Mesodermal cell (in vitro differentiated cells): ENCODE results near the gene POLR3H.

Source experiments
- H3K27ac ChIP-seq: 2 replicates; pipeline ENCODE4 v1.7.0; 2013; ENCODE audit warnings: mild to moderate bottlenecking, low read depth, low read length, moderate library complexity; ENCODE audit not compliant: severe bottlenecking
- H3K36me3 ChIP-seq: 2 replicates; pipeline ENCODE4 v1.7.1; 2013; ENCODE audit warnings: mild to moderate bottlenecking, low read length, moderate library complexity; ENCODE audit not compliant: control insufficient read depth, insufficient read depth
- H3K4me1 ChIP-seq: one replicate; pipeline ENCODE4 v1.7.1; 2013; ENCODE audit warnings: mild to moderate bottlenecking, low read length; ENCODE audit not compliant: insufficient read depth, control insufficient read depth, poor library complexity, severe bottlenecking
- H3K4me3 ChIP-seq: 2 replicates; pipeline ENCODE4 v1.7.0; 2013; ENCODE audit warnings: low read length, control low read depth, mild to moderate bottlenecking; ENCODE audit not compliant: insufficient read depth, poor library complexity, severe bottlenecking; ENCODE audit errors: extremely low read depth
- H3K9me3 ChIP-seq: 2 replicates; pipeline ENCODE4 v1.7.1; 2013; ENCODE audit warnings: mild to moderate bottlenecking, low read length, moderate library complexity; ENCODE audit not compliant: control insufficient read depth
- WGBS, 2 experiments: methylation state at CpG; one replicate each; pipeline ENCODE4 v1.1.5; 2013; ENCODE audit warnings: missing lambda C conversion rate in 2 of 2; ENCODE audit not compliant: insufficient coverage in 2 of 2; 5-methylcytosine and 5-hydroxymethylcytosine counted together

Gene POLR3H

GRCh38 chr22:41537203-41537602 is 7.1 kb downstream of the POLR3H start:
- peaks cover 63% of the 10 kb centered on the region for H3K36me3 ChIP-seq
- WGBS, 2 experiments = 69 to 90% methylated on average over 2 to 3 of the region's 3 CpGs
- no peak overlapping the region for H3K4me3 ChIP-seq
- H3K4me1 ChIP-seq = no peaks in the 10 kb centered on the region
- no peaks in the 10 kb centered on the region for H3K9me3 ChIP-seq
- no peak overlapping the region for H3K27ac ChIP-seq

GRCh38 chr22:41535244-41535643 is 9.0 kb downstream of the POLR3H start:
- H3K27ac ChIP-seq = no peak overlapping the region
- peaks cover 74% of the 10 kb centered on the region for H3K36me3 ChIP-seq
- WGBS, 2 experiments = 88 to 90% methylated on average over 2 to 4 of the region's 5 CpGs
- no peaks in the 10 kb centered on the region for H3K4me1 ChIP-seq
- H3K9me3 ChIP-seq = no peaks in the 10 kb centered on the region
- no peak overlapping the region for H3K4me3 ChIP-seq

DNA sequence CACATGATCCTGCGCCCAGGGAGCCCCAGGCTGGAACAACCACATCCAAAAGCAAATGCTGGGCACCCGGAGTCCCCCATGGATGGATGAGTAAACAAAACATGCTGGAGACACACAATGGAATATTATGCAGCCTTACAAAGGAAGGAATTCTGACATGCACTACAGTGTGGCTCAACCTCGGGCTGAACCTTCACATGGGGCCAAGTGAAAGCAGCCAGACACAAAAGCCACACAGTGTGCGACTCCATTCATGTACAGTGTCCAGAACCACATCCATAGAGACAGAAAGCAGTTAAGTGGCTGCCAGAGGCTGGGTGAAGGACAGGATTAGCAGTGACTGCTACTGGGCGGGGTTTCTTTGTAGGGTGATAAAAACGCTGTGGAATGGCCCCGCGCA is 10.1 kb downstream of the POLR3H start:
- WGBS, 2 experiments = 96 to 97% methylated on average over 7 of the region's 8 CpGs
- Histone ChIP-seq H3K36me3 (peaks cover 74% of the 10 kb centered on the region), H3K9me3 (no peaks in the 10 kb centered on the region)

GRCh38 chr22:41532908-41533825 is 11.1 kb downstream of the POLR3H start:
- 60 to 66% methylated on average over 19 of the region's 19 CpGs for WGBS, 2 experiments
- Histone ChIP-seq H3K36me3 (peaks cover 68% of the 10 kb centered on the region), H3K4me3 (no peak overlapping the region), H3K4me1 (no peaks in the 10 kb centered on the region), H3K27ac (no peak overlapping the region), H3K9me3 (no peaks in the 10 kb centered on the region)

More for the DNA sequence above, 10.1 kb downstream of the POLR3H start:
- Histone ChIP-seq H3K4me1 (no peaks in the 10 kb centered on the region), H3K27ac (no peak overlapping the region), H3K4me3 (no peak overlapping the region)

DNA sequence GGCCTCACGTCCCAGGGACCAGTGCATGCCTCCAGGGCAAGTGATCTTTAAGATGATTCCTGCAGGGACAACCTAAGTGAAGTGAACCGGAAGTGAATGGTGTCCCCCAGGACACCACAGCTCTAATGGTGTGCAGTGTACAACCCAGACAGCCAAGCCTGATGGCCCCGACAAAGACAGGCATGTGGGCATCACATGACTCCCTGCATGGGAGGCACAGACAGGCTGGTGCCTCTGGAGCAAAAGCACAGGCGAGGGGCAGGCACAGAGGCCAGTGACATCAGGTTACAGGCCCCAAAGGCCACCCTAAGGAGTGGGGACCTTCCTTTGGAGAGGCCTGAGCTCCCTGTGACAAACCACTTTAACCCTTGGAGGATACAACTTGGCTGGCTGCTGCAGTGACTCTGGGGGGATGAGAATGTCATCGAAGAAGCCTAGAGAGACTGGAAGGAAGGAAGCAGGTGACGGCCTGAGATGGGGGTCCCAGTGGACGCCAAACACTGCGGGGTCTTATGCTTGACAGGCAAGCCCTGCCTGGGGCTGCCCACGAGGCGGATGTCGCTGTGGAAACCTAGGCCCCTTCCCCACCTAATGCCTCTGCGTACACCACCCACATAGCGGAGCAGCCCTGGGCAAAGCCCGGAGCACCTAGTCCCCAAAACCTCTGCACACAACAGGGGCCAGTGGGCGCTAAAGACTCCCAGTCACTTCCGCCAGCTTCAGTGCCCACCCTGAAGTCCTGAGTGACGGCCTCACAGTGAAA is 12.4 kb downstream of the POLR3H start:
- no peak overlapping the region for H3K27ac ChIP-seq
- 94 to 95% methylated on average over 14 to 17 of the region's 17 CpGs for WGBS, 2 experiments
- no peaks in the 10 kb centered on the region for H3K9me3 ChIP-seq
- peaks cover 71% of the 10 kb centered on the region for H3K36me3 ChIP-seq
- no peak overlapping the region for H3K4me3 ChIP-seq
- no peaks in the 10 kb centered on the region for H3K4me1 ChIP-seq

DNA sequence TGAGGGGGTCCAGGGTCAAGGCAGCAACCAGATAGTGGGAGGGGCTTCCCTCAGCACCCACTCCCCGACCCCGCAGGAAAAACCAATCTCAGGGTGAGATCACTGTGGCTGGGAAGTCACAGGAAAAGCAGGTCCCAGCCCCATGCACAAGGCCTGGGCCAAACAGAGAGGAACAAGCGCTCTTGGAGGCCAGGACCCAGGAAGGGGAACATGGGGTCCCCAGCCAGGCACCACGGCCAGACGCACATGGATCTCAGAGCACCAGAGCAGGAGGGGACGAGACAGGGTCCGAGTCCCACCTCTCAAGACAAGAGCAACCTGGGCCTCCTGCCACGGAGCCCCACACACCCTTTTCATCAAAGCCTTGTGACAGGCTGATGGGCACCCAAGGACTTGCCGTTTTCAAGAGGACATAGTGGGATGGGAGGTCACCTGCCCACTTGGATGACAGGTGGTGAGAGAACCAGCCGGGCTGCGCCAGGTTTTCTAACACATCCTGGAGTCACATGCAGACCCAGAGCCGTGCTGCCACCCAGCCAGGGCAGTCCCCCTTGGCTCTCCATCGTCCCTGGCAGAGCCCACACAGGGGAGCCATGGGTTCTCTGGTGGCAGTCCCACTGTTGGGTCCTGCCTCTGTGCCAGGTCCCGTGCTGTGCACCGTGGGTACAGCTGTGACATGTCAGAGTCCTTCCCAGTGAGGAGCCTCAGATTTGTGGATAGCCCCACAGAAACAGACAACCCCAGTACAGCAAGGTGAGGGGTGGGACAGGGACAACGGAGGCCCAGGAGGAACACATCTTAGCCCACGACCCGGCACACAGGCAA is 13.2 kb downstream of the POLR3H start:
- Histone ChIP-seq H3K27ac (no peak overlapping the region), H3K4me3 (no peak overlapping the region), H3K36me3 (peaks cover 75% of the 10 kb centered on the region), H3K9me3 (no peaks in the 10 kb centered on the region), H3K4me1 (no peaks in the 10 kb centered on the region)
- 94 to 97% methylated on average over 10 to 15 of the region's 18 CpGs for WGBS, 2 experiments

- 93 to 97% methylated on average over 13 of the region's 13 CpGs for WGBS, 2 experiments
- no peaks in the 10 kb centered on the region for H3K4me1 ChIP-seq
- H3K27ac ChIP-seq = no peak overlapping the region
- H3K4me3 ChIP-seq = no peak overlapping the region
- H3K9me3 ChIP-seq = no peaks in the 10 kb centered on the region
- H3K36me3 ChIP-seq = peaks cover 84% of the 10 kb centered on the region
Measured at GRCh38 chr22:41528938-41529561, 15.2 kb downstream of the POLR3H start.

- Histone ChIP-seq H3K9me3 (no peaks in the 10 kb centered on the region), H3K4me1 (no peaks in the 10 kb centered on the region), H3K27ac (no peak overlapping the region), H3K36me3 (peaks cover 87% of the 10 kb centered on the region), H3K4me3 (no peak overlapping the region)
- WGBS, 2 experiments = 94 to 95% methylated on average over 12 of the region's 16 CpGs
Measured at GRCh38 chr22:41528132-41528766, 16.0 kb downstream of the POLR3H start.

DNA sequence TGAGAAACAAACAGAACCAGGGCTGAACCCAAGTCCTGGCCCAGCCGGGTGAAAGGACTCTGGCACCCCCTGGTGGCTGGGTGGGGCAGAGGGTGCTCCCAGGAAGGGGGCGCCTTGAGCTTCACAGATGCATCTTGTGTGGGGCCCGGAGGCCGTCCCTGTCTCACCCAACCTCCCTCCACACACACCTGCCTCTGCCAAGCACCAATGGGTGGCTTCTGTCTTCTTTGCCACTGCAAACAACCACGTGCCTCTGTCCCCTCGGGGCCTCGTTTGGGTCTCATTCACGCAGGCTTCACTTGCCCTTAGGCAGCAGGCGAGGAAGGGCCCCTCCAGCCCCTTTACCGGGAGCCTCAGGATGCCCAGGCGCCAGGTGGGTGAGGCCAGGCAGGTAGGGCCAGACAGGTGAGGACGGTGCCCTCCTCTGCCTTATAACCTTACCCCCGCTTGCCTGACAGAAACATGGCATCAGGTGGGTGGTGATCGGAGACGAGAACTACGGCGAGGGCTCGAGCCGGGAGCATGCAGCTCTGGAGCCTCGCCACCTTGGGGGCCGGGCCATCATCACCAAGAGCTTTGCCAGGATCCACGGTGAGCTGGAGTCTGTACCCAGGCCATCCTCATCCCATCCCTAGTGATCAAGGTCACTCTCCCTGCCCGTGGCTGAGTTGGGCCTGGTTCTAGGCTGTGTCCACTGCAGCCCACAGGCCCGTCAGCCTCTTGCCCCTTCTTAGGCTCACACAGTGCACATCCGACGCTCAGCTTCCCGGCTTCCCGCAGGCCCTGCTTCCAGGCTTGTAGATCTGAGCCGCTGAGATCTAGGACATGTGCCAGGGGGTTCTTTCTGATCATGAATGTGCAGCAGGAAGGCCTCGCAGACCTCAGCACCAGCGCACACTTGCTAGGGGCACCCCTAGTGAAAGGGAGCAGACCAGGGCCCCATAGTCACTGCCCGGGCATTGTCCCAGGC is 17.2 kb downstream of the POLR3H start:
- no peak overlapping the region for H3K27ac ChIP-seq
- H3K36me3 ChIP-seq = peaks cover 87% of the 10 kb centered on the region
- H3K4me1 ChIP-seq = no peaks in the 10 kb centered on the region
- H3K9me3 ChIP-seq = no peaks in the 10 kb centered on the region
- 93 to 94% methylated on average over 26 to 31 of the region's 32 CpGs for WGBS, 2 experiments
- no peak overlapping the region for H3K4me3 ChIP-seq
